SJCRH30 (cell line): ENCODE measurements around the gene CSTB. TPM values are rescaled to one million over a fixed set of nuclear protein-coding genes. Genes with fewer than 3 reads are reported as not detected.

ENCODE experiments used
- DNase-seq, 2 experiments: peaks; one replicate each; pipeline ENCODE4 v3.0.0-alpha.2; 2015 to 2020
- H3K27ac ChIP-seq: fragments of 250-450 bp; sonication (Bioruptor Pico); 2 replicates; pipeline ENCODE4 v1.5.1; 2020; ENCODE audit warnings: mild to moderate bottlenecking, moderate library complexity
- H3K27me3 ChIP-seq: fragments of 250-450 bp; sonication (Bioruptor Pico); 2 replicates; pipeline ENCODE4 v1.5.1; 2020; ENCODE audit warnings: mild to moderate bottlenecking, moderate library complexity
- H3K36me3 ChIP-seq: fragments of 250-450 bp; sonication (Bioruptor Pico); 2 replicates; pipeline ENCODE4 v1.5.1; 2020; ENCODE audit warnings: mild to moderate bottlenecking, moderate library complexity
- H3K4me1 ChIP-seq: fragments of 250-450 bp; sonication (Bioruptor Pico); 2 replicates; pipeline ENCODE4 v1.5.1; 2020; ENCODE audit warnings: mild to moderate bottlenecking, moderate library complexity
- H3K4me3 ChIP-seq: fragments of 250-450 bp; sonication (Bioruptor Pico); 2 replicates; pipeline ENCODE4 v1.5.1; 2020; ENCODE audit warnings: mild to moderate bottlenecking, moderate library complexity
- H3K9me3 ChIP-seq: fragments of 250-450 bp; sonication (Bioruptor Pico); replicated peaks from 2 replicates; pipeline ENCODE4 v1.5.1; 2020; ENCODE audit warnings: mild to moderate bottlenecking, moderate library complexity
- total RNA-seq: library from RNA; depleted of rRNA; stranded (reverse); fragments of >200 nt; shearing (Covaris generic); gene quantifications from 2 replicates; pipeline ENCODE4 v1.2.3, GENCODE V29; 2014

CSTB gene
- total RNA-seq, 1 experiment from 2014 or later, result 18.7 TPM

DNA sequence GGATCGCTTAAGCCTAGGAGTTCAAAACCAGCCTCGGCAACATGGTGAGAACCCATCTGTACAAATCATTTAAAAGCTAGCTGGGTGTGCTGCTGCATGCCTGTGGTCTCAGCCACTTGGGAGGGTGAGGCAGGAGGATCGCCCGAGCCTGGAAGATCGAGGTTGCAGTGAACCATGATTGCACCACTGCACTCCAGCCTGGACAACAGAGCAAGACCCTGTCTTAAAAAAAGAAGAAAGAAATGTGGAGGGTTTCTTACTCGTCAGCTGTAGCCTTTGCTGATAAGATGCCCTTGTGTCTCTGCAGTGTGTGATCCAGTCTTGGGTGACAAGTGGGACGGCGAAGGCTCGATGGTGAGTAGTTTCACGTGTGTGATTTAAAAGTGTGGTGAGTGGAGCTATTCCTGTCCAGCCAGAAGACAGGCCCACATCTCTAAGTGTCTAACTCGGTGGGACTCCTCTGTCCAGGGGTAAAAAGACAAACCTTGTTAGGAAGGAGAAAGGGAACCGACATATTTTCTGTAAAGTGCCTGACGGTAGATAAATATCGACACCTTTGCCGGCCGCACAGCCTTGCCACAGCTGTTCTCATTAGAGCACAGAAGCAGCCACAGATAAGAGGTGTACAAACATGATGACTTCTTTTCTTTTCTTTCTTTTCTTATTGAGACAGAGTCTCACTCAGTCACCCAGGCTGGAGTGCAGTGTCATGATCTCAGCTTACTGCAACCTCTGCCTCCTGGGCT is 30.2 kb downstream of the CSTB start:
- Histone ChIP-seq H3K36me3 (peaks cover 10% of the 10 kb centered on the region), H3K27me3 (no peaks in the 10 kb centered on the region), H3K4me3 (no peak overlapping the region), H3K9me3 (no peaks in the 10 kb centered on the region), H3K27ac (no peak overlapping the region), H3K4me1 (no peaks in the 10 kb centered on the region)
- no peak for DNase-seq

DNA sequence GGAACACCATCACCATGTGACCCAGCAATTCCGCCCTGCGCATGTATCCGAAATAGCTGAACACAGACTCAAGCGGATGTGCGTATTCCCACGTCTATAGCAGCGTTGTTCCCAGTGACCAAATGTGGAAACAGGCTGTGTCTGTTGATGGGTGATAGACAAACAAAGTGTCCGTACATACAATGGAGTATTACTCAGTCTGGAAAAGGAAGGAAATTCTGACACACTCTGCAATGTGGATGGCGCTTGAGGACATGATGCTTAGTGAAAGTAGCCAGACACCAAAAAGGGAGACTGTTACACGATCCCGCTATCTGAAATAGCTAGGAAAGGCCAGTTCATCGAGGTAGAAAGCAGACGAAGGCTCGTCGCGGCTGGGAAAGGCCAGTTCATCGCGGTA is 31.4 kb downstream of the CSTB start:
- DNase-seq, result no peak
- Histone ChIP-seq H3K4me3 (no peak overlapping the region), H3K36me3 (peaks cover 10% of the 10 kb centered on the region), H3K4me1 (no peaks in the 10 kb centered on the region), H3K9me3 (no peaks in the 10 kb centered on the region), H3K27me3 (no peaks in the 10 kb centered on the region), H3K27ac (no peak overlapping the region)

DNA sequence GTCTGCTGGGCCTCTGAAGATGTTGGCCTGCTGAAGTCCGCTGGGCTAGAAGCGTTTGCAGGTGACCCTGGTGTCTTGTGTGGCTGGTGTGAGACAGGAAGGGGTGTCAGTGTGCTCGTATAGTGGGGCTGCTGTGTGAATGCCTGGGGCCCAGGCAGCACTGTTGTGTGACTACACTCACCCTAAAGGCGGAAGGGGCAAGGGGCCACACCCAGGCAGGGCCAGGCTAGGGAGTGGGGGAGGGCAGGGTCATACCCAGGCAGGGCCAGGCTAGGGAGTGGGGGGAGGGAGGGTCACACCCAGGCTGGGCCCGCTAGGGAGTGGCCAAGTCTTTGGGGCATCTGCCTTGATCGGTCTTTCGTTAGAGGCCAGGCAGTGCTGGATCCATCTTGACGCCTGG is 32.2 kb downstream of the CSTB start:
- no peak overlapping the region for H3K4me3 ChIP-seq
- H3K4me1 ChIP-seq, result no peaks in the 10 kb centered on the region
- no peak overlapping the region for H3K27ac ChIP-seq
- DNase-seq, result no peak
- H3K36me3 ChIP-seq, result peaks cover 12% of the 10 kb centered on the region
- no peaks in the 10 kb centered on the region for H3K9me3 ChIP-seq
- H3K27me3 ChIP-seq, result no peaks in the 10 kb centered on the region

DNA sequence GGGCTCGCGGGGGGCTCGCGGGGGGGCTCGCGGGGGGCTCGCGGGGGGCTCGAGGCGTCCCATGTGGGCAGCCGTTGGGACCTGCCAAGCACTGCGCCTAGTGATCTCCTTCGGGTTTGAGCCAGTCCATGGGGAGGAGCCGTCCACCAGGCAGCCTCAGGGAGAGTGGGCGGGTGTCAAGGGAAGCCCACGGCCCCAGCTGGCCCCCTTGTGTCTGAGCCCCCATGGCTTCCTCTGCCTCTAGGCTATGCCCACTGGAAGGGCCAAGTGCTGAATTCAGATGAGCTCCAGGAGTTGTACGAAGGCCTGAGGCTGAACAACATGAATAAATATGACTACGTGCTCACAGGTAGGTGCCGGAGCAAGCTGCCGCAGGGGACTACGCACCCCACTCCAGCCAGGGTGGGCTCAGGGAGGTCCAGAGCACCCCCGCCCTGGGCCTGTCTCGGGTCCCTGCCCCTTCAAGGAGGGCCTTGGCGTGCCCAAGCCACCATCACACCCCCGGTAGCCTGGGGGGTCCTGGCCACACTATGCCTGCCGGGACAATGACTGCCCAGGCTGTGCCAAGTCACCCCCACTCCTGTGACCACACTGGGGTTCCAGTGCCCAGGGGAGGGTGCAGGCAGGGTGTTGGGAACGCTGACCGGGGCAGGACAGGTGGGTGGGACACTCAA is 34.5 kb downstream of the CSTB start:
- Histone ChIP-seq H3K9me3 (no peaks in the 10 kb centered on the region), H3K4me1 (no peaks in the 10 kb centered on the region), H3K27me3 (no peaks in the 10 kb centered on the region), H3K27ac (no peak overlapping the region), H3K4me3 (no peak overlapping the region), H3K36me3 (peaks cover 12% of the 10 kb centered on the region)
- DNase-seq, result no peak

DNA sequence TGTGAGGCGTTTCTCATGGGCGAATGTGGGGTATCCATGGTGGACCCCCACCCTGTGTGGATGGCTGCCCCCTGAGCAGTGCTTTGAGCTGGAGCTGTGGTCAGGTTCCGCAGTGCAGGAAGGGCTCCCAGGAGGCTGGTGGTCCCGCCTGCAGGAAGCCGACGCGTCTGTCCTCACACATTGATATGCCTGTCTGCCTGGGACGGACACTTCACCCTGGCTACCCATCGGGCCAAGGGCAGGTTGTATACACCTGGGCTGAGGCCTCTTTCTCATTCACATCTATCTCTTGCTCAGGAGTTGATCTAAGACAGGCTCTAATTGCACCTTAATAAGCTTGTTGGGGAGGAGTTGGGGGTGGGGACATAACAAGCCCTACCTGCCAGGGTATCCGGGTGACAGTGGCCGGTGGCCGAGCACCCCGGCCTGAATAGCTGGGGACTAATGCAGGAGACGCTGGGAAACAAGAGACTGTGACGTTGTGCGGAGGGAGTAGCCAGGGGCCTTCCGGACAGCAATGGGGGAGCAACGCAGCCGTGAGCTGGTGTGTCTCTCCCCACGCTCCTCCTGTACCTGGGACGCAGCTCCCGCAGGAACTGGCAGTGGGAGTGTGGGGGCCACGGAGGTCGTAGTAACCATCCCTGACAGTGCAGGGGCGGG is 35.5 kb downstream of the CSTB start:
- no peaks in the 10 kb centered on the region for H3K4me1 ChIP-seq

DNA sequence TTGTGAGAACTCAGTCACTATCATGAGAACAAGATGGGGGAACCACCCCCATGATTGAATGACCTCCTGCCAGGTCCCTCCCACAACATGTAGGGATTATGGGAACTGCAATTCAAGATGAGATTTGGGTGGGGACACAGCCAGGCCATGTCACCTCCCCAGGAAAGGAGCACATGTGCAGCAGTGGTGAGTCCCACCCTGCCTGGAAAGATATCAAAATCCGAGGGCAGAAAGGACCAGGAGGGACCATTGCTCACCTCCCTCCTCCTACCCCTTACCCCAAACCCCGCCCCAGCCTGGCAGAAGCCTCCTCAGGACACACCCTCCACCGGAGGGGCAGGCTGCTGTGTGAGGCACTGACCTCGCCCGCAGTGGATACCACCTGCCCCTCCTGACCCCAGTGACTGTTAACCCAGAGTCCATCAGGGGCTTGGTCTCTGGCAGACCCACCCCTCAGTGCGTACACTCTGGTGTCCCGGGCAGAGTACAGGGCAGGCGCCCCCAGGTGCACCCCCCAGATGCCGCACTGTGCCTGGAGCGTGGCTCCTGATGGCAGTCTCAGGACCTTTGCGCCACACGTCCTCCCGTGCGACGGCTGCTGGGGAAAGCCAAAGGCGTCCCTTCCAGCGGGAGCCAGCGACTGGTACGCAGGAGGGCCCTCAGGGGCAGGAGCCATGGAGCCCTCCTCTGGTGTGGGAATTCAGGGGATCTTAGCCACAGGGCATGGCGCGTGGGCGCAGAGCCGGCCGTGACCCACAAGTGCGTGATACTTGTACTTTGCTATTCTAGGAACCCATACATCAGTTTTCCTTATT is 36.3 kb downstream of the CSTB start:
- Histone ChIP-seq H3K4me1 (peaks cover 5% of the 10 kb centered on the region; the same call in 1 of the 2 replicates), H3K27ac (no peak overlapping the region), H3K9me3 (no peaks in the 10 kb centered on the region), H3K36me3 (peaks cover 6% of the 10 kb centered on the region), H3K4me3 (no peak overlapping the region), H3K27me3 (no peaks in the 10 kb centered on the region)
- DNase-seq, result no peak

More for the DNA sequence above, 35.5 kb downstream of the CSTB start:
- H3K27me3 ChIP-seq, result no peaks in the 10 kb centered on the region
- DNase-seq, result no peak
- no peak overlapping the region for H3K4me3 ChIP-seq
- H3K36me3 ChIP-seq, result peaks cover 7% of the 10 kb centered on the region
- H3K27ac ChIP-seq, result no peak overlapping the region
- no peaks in the 10 kb centered on the region for H3K9me3 ChIP-seq

DNA sequence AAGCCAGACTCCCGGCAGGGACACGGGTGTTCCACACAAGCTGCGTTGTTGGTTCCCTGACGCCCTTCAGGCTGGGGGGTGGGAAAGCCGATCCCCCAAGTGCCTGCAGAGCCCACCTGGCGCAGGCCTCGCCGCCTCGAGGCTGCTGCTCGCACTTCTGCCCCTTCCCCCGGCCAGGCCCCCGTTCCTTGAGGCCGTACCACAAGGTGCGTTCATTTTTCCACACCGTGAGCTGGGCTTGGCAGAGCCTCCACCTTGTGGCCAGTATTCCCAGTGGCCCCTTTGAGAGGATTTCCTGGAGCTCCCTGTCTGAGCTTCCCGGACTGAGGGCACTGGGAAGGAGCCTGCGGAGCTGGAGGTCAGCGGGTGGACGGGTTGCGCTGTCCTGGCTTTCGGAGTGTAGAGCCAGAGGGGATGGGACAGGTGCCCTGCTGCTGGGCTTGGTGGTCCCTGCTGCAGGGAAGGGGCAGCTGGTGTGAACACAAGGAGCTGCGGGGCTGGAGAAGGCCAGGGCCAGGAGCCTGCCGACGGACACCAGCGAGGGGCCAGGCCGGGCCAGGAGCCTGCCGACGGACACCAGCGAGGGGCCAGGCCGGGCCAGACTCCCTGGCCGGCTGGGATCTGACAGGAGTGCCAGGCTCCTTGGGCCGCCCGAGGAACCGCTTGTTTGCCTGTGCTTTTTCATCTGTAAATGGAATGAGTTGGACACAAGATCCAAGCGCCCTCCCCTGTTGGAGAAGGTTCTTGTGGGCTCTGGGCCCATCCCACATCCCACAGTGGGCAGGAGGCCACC is 38.8 kb downstream of the CSTB start:
- Histone ChIP-seq H3K4me3 (no peak overlapping the region), H3K27me3 (no peaks in the 10 kb centered on the region), H3K36me3 (0 out of 2 replicates have a peak, but pooled peaks cover 2% of the 10 kb centered on the region), H3K27ac (no peak overlapping the region), H3K9me3 (no peaks in the 10 kb centered on the region), H3K4me1 (peaks cover 15% of the 10 kb centered on the region; the same call in 1 of the 2 replicates)
- DNase-seq, result no peak

DNA sequence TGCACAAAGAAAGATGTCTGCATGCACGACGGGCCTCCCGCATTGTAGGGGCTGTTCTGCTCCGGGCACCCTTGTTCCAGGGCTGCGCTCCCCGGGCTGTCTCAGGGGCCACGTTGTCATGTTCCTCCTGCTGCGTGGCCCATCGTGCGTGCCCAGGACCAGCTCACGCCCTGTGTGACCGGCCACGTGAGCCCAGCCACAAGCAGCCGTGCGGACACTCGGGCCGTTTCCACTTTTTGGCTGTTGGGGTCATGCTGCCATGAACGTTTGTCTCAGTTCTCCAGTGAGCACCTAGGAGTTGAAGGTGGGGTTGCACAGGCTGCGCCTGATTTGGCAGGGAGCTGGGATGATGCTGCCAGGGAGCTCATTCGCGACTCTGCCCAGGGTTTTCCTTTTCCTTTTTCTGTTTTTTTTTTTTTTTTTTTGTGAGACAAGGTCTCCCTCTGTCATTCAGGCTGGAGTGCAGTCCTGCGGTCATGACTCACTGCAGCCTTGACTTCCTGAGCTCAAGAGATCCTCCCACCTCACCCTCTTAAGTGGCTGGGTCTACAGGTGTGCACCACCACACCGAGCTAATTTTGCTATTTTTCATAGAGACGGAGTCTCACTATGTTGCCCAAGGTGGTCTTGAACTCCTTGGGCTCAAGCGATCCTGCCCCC is 39.8 kb downstream of the CSTB start:
- peaks cover 15% of the 10 kb centered on the region; the same call in 1 of the 2 replicates for H3K4me1 ChIP-seq
- H3K4me3 ChIP-seq, result no peak overlapping the region
- no peaks in the 10 kb centered on the region for H3K9me3 ChIP-seq
- DNase-seq, result no peak
- no peak overlapping the region for H3K27ac ChIP-seq
- H3K27me3 ChIP-seq, result no peaks in the 10 kb centered on the region
- 0 out of 2 replicates have a peak, but pooled peaks cover 2% of the 10 kb centered on the region for H3K36me3 ChIP-seq

DNA sequence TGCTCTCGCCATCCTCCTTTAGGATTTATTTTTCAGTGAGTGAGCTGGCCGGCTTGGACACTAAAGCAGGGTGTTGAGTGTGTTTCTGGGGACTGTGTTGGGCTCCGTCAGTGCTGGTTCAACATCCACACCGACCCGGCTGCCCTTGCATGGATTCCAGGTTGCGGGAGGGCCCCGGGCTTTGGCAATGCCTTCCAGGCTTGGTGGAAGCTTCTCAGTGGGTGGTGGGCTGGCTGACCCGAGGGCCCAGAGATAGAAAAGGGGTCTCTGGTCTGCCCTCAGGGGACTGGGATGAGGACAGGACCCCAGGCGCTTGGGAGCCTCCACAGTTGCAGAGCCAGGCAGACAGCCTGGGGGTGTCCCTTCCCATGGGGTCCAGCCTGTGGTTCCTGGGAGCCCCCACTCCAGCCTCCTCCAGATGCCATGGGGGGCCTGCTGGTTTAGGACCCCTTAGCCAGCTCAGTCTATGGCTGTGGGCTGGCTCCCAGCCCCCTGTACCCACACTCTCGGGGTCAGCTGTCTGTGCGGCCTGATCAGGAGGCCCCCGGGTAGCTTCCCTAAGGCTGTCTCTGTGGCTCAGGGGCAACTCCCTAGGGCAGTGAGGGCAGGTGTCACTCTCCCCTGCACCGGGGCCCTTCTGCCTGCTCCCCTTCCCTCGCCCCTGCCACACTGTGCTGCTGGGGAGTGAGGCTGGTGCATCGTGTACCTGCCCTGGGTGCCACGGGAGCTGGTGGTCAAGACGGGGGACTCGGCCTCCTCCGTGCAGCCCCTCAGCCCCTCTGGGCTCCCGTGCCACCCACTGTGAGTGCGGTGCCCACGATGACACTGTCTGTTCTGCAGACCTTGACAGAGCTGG is 40.6 kb downstream of the CSTB start:
- Histone ChIP-seq H3K27ac (no peak overlapping the region), H3K4me3 (no peak overlapping the region), H3K27me3 (no peaks in the 10 kb centered on the region), H3K9me3 (no peaks in the 10 kb centered on the region), H3K4me1 (peaks cover 15% of the 10 kb centered on the region; the same call in 1 of the 2 replicates), H3K36me3 (0 out of 2 replicates have a peak, but pooled peaks cover 2% of the 10 kb centered on the region)
- no peak for DNase-seq

DNA sequence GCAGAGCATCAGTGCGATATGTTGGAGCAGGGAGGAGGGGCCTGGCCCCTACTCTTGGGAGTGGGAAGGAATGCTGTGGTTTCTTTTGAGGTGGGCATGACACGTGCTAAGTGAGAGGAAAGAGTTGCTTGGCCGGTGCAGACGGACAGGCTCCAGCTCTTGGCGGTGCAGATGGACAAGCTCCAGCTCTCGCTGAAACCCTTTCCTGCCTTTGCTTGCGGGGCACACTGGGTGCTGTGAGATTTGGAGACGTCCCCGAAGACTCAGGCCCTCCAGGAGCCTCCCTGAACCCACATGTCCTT is 41.2 kb downstream of the CSTB start:
- H3K27ac ChIP-seq, result no peak overlapping the region
- no peak overlapping the region for H3K4me3 ChIP-seq
- H3K36me3 ChIP-seq, result 0 out of 2 replicates have a peak, but pooled peaks cover 2% of the 10 kb centered on the region
- no peaks in the 10 kb centered on the region for H3K9me3 ChIP-seq
- no peaks in the 10 kb centered on the region for H3K27me3 ChIP-seq
- peaks cover 15% of the 10 kb centered on the region; the same call in 1 of the 2 replicates for H3K4me1 ChIP-seq
- DNase-seq, result peak in 1 of 2 experiments; percentile 17

DNA sequence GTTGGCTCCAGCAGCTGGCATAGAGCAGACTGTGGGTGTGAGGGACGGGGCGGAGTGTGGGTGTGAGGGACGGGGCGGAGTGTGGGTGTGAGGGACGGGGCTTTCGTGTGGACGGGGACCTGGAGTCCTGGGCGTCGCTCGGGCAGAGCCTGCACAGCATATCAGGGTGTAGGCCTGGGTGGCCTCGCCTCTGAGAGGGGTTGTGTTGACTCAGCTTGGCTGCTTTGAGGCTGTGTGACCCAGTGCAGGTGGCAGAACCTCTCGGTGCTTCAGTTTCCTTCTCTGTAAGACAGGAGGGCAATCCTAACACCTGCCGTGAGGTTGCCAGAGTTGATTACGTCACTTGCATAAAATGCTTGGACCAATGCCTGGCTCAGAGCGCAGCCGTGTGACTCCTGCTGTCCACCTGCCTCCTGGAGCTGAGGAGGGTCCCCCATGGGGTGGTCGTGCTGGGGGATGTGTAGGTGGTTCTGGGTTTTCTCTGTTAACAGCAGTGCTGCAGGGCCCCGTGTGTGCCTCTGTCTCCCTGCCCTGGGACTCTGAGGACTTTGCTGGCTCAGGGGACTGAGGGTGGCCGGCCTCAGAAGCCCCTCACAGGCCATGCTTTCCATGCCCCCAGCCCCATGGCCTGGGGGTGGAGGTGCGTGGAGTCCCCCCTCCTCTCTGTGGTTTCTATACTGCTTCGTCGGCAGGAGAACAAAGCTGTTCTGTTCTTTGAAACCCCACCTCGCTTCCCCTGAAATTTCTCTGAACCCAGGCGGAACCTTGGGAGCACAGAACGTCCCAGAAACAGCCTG is 41.8 kb downstream of the CSTB start:
- no peak overlapping the region for H3K27ac ChIP-seq
- no peak for DNase-seq
- no peaks in the 10 kb centered on the region for H3K9me3 ChIP-seq
- no peak overlapping the region for H3K4me3 ChIP-seq
- no peaks in the 10 kb centered on the region for H3K27me3 ChIP-seq
- H3K36me3 ChIP-seq, result 0 out of 2 replicates have a peak, but pooled peaks cover 2% of the 10 kb centered on the region
- peaks cover 15% of the 10 kb centered on the region; the same call in 1 of the 2 replicates for H3K4me1 ChIP-seq

DNA sequence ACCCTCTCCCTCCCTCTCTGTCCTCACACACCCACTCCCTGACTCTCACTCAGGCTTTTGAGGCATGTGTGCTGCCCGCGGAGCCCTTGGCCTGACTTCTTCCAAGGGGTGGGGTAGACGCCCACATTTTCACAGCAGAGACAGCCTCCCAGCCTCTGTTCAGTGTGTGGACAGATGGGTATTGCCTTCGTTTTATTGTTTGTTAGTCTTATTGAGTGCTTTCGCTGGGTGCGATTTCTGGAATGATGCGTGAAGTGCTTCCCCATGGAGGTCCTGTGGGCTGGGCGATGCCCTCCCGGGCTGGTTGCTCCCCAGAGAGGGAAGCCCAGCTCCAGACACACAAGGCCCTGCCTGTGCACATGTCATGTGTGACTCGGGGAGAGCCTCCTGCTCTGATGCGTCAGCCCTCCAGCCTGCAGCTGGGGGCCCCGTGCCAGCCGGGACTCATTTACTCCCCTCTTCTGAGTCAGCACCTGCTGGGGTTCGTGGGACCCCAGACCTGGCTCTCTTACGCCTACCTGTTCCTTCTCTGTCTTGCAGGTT is 42.5 kb downstream of the CSTB start:
- no peaks in the 10 kb centered on the region for H3K36me3 ChIP-seq
- H3K4me3 ChIP-seq, result no peak overlapping the region
- H3K27me3 ChIP-seq, result no peaks in the 10 kb centered on the region
- H3K9me3 ChIP-seq, result no peaks in the 10 kb centered on the region
- peaks cover 15% of the 10 kb centered on the region; the same call in 1 of the 2 replicates for H3K4me1 ChIP-seq
- H3K27ac ChIP-seq, result no peak overlapping the region
- DNase-seq, result no peak
